A673 (cell line): ENCODE measurements around the gene RHOBTB1. TPM values are rescaled to one million over a fixed set of nuclear protein-coding genes. Genes with fewer than 3 reads are reported as not detected.
A peak's percentile ranks its signal among the peaks of the same experiment; 100 is the strongest.

Experiments
- Bru-seq: library from RNA; stranded (reverse); fragments of 400-500 nt; gene quantifications from one replicate; lab custom pipeline; 2021; lab: Mats Ljungman, UMichigan
- BruChase-seq, 2 experiments: library from RNA; stranded (reverse); fragments of 400-500 nt; gene quantifications; one replicate each; lab custom pipeline; 2021; lab: Mats Ljungman, UMichigan
- BruUV-seq: library from RNA; stranded (reverse); fragments of 400-500 nt; replicated peaks from 2 replicates; lab custom pipeline; 2021; lab: Mats Ljungman, UMichigan
- CTCF ChIA-PET: fragments of 300-600 bp; sonication (Branson Sonifier 250); formaldehyde crosslinking; loops from one replicate; lab custom pipeline; 2022; ENCODE audit warnings: antibody characterized with exemption; lab: Charles Lee
- POLR2A ChIA-PET: fragments of 300-600 bp; sonication (Branson Sonifier 250); formaldehyde crosslinking; loops from one replicate; lab custom pipeline; 2022; ENCODE audit warnings: antibody characterized with exemption; ENCODE audit not compliant: low non-redundant PET; lab: Charles Lee
- DNase-seq: peaks from one replicate; pipeline ENCODE4 v3.0.0-alpha.2; 2015; ENCODE audit warnings: low spot score
- H3K27ac ChIP-seq: fragments of 200-600 bp; sonication (generic); 2 replicates; pipeline ENCODE4 v1.5.1; 2016; ENCODE audit warnings: mixed run types, low read depth, mild to moderate bottlenecking, mixed read lengths, antibody characterized with exemption, low read length; ENCODE audit not compliant: poor library complexity, severe bottlenecking
- H3K27me3 ChIP-seq: fragments of 200-600 bp; sonication (generic); replicated peaks from 2 replicates; pipeline ENCODE4 v1.6.1; 2017; ENCODE audit warnings: mixed run types, low read depth, mild to moderate bottlenecking, mixed read lengths, antibody characterized with exemption, low read length; ENCODE audit not compliant: insufficient read depth, poor library complexity
- H3K36me3 ChIP-seq: fragments of 200-600 bp; sonication (generic); 2 replicates; pipeline ENCODE4 v1.6.1; 2016; ENCODE audit warnings: mixed run types, mild to moderate bottlenecking, mixed read lengths, antibody characterized with exemption, low read length; ENCODE audit not compliant: insufficient read depth, poor library complexity, severe bottlenecking
- H3K4me1 ChIP-seq: fragments of 200-600 bp; sonication (generic); 2 replicates; pipeline ENCODE4 v1.6.1; 2017; ENCODE audit warnings: mixed run types, mild to moderate bottlenecking, mixed read lengths, antibody characterized with exemption, low read length; ENCODE audit not compliant: insufficient read depth, poor library complexity, severe bottlenecking
- H3K4me3 ChIP-seq: fragments of 200-600 bp; sonication (generic); 2 replicates; pipeline ENCODE4 v1.5.1; 2016; ENCODE audit warnings: low read depth, mixed run types, mild to moderate bottlenecking, mixed read lengths, low read length; ENCODE audit not compliant: poor library complexity, severe bottlenecking
- H3K9me3 ChIP-seq: fragments of 200-600 bp; sonication (generic); 2 replicates; pipeline ENCODE4 v1.6.1; 2016; ENCODE audit warnings: mixed run types, low read depth, mild to moderate bottlenecking, mixed read lengths, antibody characterized with exemption, low read length; ENCODE audit not compliant: poor library complexity, severe bottlenecking
- EZH2 ChIP-seq: fragments of 200-600 bp; sonication (generic); IDR thresholded peaks from 2 replicates; pipeline ENCODE4 v1.6.1; 2017; ENCODE audit warnings: borderline replicate concordance, low read depth, mild to moderate bottlenecking, mixed read lengths, antibody characterized with exemption, low read length; ENCODE audit not compliant: poor library complexity, severe bottlenecking
- intact Hi-C: fragments of 100-400 bp; cut with micrococcal nuclease; formaldehyde crosslinking; loops from one replicate; pipeline ENCODE4 v1.10.0; 2022; ENCODE audit not compliant: unreplicated experiment
- long read RNA-seq: library from polyadenylated mRNA; stranded (forward); transcript quantifications from one replicate; pipeline ENCODE4 v2.0.0, GENCODE V29; 2022
- total RNA-seq: library from RNA; stranded (reverse); gene quantifications from 2 replicates; pipeline ENCODE4 v1.2.3, GENCODE V29; 2021
- TF ChIP-seq, protein P1 (sequence below): fragments of 300-800, 200-600 bp; sonication (generic); conservative IDR thresholded peaks from 2 replicates; pipeline ENCODE4 v1.5.1; 2017; ENCODE audit warnings: low read depth, mild to moderate bottlenecking, antibody characterized with exemption, low read length, moderate library complexity, mixed read lengths

RHOBTB1 gene, protein sequence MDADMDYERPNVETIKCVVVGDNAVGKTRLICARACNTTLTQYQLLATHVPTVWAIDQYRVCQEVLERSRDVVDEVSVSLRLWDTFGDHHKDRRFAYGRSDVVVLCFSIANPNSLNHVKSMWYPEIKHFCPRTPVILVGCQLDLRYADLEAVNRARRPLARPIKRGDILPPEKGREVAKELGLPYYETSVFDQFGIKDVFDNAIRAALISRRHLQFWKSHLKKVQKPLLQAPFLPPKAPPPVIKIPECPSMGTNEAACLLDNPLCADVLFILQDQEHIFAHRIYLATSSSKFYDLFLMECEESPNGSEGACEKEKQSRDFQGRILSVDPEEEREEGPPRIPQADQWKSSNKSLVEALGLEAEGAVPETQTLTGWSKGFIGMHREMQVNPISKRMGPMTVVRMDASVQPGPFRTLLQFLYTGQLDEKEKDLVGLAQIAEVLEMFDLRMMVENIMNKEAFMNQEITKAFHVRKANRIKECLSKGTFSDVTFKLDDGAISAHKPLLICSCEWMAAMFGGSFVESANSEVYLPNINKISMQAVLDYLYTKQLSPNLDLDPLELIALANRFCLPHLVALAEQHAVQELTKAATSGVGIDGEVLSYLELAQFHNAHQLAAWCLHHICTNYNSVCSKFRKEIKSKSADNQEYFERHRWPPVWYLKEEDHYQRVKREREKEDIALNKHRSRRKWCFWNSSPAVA
- total RNA-seq (5.2 and 7.5 TPM in 2 replicates), Bru-seq, nascent RNA (percentile 52 among the genes with signal in this experiment), BruChase-seq, experiment 1, labeled RNA remaining after a 2-hour chase (percentile 42 among the genes with signal in this experiment), BruChase-seq, experiment 2, labeled RNA remaining after a 6-hour chase (percentile 38 among the genes with signal in this experiment)
- long read RNA-seq, full-length matches to known transcripts: 8 of 24 reads
- long read RNA-seq, partial matches to known transcripts: 5 of 24 reads
- long read RNA-seq, other reads (novel, unspliced or antisense): 11 of 24 reads

DNA sequence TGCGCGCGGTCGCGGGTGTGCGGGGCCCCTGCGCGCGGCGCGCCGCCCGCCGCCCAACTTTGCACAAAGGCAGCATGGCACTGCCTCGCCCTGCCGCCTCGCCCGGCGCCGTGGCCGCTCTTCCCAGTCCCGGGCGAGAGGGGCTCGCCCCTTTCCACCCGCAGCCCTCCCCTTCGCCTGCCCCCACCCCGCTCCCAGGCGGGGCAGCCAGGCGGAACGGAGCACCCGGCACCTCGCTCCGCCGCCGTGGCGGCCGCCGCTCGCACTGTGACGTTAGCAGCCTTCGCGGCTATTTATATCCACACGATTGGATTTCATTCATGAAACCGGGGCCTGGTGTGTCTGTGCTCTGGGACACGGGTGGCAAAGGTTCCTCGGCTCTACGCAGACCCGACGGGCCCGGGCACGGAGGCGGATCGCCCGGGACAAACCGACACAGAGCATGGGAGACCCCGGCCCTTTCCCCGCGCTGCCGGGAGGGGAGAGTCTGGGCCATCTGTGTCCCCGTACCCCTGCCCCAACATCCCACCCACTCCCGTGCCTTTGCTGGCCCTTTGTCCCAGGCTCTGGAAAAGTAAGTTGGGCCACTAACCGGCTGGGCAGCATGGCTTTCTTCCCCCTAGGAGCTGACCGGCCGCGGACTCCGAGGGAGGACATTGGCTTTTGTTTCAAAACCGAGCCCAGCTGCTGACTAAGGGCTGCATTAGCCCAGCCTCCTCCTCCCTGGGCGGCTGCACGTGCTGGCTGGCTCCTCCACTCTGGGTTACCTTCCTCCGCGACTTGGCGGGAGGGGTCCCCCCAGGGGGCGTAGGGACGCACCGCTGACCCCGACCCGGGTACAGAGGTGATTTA, at the start of gene RHOBTB1:
TSS of gene RHOBTB1 (minus strand) at position 128 of the 852 bp plus-strand sequence. CDS start 32,643 bp downstream, outside the sequence.
- Histone ChIP-seq H3K27me3 (no peaks in the 10 kb centered on the region), H3K9me3 (no peaks in the 10 kb centered on the region), H3K4me1 (peaks cover 14% of the 10 kb centered on the region), H3K36me3 (no peaks in the 10 kb centered on the region), H3K27ac (peak within 1 kb of the TSS; percentile 81), H3K4me3 (peak within 1 kb of the TSS; percentile 64)
- BruUV-seq: no TSS peak
- ChIA-PET CTCF (no interaction called here), POLR2A (no interaction called here)
- TF ChIP-seq, protein P1, sequence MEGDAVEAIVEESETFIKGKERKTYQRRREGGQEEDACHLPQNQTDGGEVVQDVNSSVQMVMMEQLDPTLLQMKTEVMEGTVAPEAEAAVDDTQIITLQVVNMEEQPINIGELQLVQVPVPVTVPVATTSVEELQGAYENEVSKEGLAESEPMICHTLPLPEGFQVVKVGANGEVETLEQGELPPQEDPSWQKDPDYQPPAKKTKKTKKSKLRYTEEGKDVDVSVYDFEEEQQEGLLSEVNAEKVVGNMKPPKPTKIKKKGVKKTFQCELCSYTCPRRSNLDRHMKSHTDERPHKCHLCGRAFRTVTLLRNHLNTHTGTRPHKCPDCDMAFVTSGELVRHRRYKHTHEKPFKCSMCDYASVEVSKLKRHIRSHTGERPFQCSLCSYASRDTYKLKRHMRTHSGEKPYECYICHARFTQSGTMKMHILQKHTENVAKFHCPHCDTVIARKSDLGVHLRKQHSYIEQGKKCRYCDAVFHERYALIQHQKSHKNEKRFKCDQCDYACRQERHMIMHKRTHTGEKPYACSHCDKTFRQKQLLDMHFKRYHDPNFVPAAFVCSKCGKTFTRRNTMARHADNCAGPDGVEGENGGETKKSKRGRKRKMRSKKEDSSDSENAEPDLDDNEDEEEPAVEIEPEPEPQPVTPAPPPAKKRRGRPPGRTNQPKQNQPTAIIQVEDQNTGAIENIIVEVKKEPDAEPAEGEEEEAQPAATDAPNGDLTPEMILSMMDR: no peak
- TF ChIP-seq EZH2: no peak
- peak; percentile 76 for DNase-seq
- intact Hi-C loops: no loop called here

DNA sequence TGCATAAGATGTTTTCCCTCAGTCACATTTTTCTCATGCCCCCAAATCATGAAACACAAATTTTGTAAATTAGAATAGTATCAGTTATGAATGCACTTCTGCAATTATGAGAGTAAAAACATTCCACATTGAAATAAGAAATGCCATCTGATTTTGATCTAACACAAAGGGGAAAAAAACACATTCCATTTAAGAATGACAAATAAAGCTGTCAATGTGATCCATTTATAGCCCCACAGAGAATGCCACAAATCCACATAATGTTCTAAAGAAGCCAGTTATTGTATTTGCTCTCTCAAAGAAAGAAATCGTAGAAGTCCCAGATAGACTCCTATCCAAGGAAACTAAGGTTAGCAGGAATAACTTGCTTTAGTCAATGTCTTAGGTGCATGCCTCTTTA, 48.7 kb upstream of the RHOBTB1 start:
- BruUV-seq: no TSS peak
- TF ChIP-seq, protein P1: no peak
- no peak for TF ChIP-seq EZH2
- intact Hi-C loops: no loop called here
- Histone ChIP-seq H3K9me3 (no peaks in the 10 kb centered on the region), H3K4me1 (peaks cover 9% of the 10 kb centered on the region), H3K27me3 (no peaks in the 10 kb centered on the region), H3K4me3 (no peak overlapping the region), H3K27ac (no peak overlapping the region), H3K36me3 (no peaks in the 10 kb centered on the region)
- no peak for DNase-seq
- POLR2A ChIA-PET: no interaction called here
- CTCF ChIA-PET: no interaction called here

DNA sequence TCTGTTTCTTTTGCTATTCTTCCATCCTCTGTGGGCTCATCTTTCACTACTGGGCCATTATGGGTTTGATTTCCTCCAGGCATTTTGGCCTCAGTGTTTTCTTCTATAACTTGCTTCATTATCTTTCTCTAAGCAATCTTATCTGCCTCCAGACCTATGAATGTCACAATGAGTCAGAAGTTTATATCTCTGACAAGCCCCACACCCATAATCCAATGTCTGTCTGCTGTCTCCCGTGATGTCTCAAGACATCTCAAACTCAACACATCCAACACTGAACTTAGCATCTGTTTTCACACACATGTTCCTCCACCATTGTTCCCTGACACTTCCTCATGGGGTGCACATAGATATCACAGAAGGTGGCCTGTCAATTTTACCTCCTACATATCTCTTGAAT, 46.7 kb upstream of the RHOBTB1 start:
- Histone ChIP-seq H3K4me3 (no peak overlapping the region), H3K36me3 (no peaks in the 10 kb centered on the region), H3K27me3 (no peaks in the 10 kb centered on the region), H3K9me3 (no peaks in the 10 kb centered on the region), H3K4me1 (peaks cover 21% of the 10 kb centered on the region), H3K27ac (no peak overlapping the region)
- POLR2A ChIA-PET: no interaction called here
- TF ChIP-seq EZH2: no peak
- TF ChIP-seq, protein P1: no peak
- intact Hi-C loops: no loop called here
- BruUV-seq: no TSS peak
- no peak for DNase-seq
- CTCF ChIA-PET: no interaction called here
